HG03064 (cell line): Measurements from ENCODE around the gene MRPL39.

ENCODE experiments used
- ATAC-seq: cut with Tn5 transposase; IDR thresholded peaks from one replicate; pipeline ENCODE4 v1.9.1; 2021; ENCODE audit warnings: low read depth; ENCODE audit not compliant: unreplicated experiment

The MRPL39 gene

GRCh38 chr21:25615880-25616279 lies 8.6 kb upstream of the MRPL39 start:
- no peak for ATAC-seq

DNA sequence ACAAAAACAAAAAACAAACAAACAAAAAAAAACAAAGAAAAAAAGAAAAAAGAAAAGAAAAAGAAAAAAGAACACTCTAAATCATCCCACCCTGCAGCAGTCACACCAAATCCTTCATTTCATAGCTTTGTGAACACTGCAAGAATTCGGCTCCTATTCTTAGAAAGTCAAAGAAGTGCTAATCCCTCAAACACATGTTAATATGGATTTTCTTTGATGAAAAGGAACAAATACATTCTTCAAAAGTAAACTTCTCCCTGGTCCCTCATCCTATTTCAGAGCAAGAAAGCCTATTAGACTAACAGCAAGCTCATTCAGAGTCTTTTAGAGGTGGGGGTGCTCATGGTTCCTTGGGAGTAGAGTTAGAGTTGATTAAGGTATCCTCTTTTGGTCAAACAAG lies 7.2 kb upstream of the MRPL39 start:
- ATAC-seq = no peak

DNA sequence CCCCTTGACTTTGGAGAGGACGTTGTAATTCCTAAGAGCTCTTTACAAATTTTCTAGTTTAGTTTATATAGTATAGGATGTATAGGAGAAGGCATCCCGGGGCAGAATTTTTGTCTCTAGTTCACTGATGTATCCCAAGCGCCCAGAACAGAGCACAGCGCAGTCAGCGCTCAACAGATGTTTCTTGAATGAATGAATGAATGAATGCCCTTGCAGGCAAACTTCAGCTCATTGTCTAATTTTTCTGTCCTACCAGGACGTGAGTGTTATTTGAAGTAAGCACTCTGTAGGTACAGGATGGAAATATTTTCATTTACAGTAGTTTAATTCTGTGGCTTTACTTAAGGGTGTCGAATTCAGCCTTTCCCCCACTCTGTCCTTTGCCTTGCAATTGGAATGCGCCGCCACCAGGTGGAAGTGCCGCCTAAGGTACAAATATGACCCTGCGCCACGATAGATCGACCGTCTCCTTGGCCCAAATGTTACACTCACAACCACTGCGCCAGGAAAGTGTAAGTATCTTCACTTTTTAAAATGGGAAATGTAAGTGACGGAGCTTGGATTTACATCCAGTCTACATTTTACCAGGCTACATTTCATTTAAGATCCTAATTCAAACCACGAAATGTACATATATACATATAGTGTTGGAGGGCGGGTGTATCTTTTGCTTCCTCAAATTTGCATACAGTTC lies 910 bp upstream of the MRPL39 start:
- peak; percentile 66 for ATAC-seq

DNA sequence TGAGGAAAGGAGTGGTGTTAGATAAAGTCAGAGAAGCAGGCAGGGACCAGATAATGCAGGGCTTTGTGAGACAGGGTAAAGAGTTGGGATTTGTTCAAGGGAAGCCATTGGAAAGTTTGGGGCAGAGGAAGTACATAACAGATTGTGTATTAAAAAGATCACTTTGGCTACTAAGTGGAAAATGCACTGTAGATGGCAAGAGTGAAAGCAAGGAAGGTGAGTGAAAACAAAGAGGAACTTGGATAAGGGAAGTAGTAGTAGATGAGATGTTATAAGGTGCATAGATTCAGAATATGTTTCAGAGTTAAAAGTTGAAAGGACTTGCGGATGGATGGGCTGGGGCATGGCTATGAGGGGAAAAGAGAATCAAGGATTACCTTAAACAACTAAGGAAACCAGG lies 17.4 kb downstream of the MRPL39 start:
- no peak for ATAC-seq

- no peak for ATAC-seq
These were observed 20.5 kb downstream of the MRPL39 start for GRCh38 chr21:25586791-25587190.

DNA sequence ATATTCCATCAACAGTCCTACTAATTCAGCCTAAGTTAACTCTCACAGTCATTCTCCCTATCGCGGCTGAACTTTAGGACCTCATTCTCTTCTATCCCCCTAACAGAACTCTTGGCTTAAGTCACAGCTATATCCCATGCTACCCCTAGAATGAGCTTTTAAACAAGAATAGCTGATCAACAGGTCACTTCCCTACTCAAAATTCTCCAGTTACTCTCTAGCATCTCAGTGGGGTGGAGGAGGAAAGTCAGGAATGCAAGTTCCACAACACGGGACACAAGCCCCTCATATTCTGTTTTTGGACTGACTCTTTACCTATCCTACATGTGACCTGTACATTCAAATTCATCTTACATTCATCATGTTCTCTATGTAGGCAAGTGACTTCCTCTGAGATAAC lies 21.0 kb downstream of the MRPL39 start:
- no peak for ATAC-seq

GRCh38 chr21:25584833-25585676 lies 22.2 kb downstream of the MRPL39 start:
- ATAC-seq = no peak

DNA sequence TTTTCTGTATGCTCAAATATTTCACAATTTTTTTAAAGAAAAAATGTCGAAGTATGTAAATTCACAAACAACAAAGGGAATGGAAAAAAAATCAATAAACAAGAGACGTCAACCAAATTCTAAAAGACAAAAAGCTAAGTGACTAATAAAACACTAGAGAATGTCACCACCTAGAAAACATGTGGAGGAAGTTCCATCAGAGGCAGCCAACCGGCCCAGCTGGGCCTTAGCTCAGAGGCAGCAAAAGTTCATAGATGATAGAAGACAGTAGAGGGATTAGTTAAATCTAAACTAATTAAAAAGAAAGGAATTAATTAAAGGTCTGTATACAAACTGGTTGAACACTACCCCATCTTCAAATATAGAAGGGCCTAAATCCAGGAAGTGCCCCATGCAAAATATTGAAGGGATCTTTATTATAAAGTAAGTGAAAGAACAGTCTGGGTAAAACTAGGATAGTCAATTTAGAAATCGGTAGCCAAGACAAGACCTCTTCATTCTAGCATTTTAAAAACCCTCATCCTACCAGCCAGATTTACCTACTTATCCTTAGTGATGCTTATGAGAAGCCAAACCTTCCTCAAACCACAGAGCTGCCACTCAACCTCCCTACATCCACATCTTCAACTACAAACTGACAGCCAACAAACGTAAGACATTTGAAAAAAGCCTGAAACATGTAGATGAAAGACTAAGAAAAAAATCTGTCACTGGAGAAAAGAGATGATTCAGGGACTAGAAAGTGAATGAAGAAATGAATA lies 23.7 kb downstream of the MRPL39 start:
- ATAC-seq = no peak

- ATAC-seq = no peak
These were observed 24.4 kb downstream of the MRPL39 start for GRCh38 chr21:25582888-25583287.

- no peak for ATAC-seq
These were observed 25.0 kb downstream of the MRPL39 start for GRCh38 chr21:25582164-25582790.

GRCh38 chr21:25581582-25581981 lies 25.7 kb downstream of the MRPL39 start:
- no peak for ATAC-seq

GRCh38 chr21:25580912-25581260 lies 26.4 kb downstream of the MRPL39 start:
- no peak for ATAC-seq

GRCh38 chr21:25579226-25580013 lies 27.9 kb downstream of the MRPL39 start:
- no peak for ATAC-seq

- no peak for ATAC-seq
These were observed 29.0 kb downstream of the MRPL39 start for GRCh38 chr21:25578056-25578961.

- ATAC-seq = no peak
These were observed 29.7 kb downstream of the MRPL39 start for GRCh38 chr21:25577424-25578055.

DNA sequence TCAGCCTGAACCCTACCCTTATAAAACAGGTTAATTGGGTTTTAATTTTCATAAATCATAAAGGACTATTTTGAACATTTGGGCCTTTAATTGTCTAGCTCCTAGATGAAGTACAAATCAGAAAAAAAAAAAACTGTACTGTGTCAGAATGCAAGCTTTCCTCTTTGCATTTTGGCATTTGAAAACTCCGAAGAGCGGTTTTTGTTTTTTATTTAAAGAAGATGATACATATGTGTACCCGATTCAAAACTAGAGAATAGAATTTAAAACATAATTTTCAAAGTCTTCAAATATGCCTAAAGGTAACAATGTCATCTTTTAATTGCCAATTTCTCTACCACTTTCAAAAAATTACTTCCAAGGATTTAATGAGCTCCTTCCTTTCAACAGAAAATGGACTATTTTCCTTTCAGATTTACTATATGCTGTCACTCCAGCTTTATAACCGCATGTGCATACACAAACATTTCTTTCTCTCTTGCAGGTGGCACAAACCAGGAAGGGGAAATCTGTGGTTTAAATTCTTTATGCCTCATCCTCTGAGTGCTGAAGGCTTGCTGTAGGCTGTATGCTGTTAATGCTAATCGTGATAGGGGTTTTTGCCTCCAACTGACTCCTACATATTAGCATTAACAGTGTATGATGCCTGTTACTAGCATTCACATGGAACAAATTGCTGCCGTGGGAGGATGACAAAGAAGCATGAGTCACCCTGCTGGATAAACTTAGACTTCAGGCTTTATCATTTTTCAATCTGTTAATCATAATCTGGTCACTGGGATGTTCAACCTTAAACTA lies 33.7 kb downstream of the MRPL39 start:
- ATAC-seq = no peak

GRCh38 chr21:25572861-25573310 lies 34.4 kb downstream of the MRPL39 start:
- ATAC-seq = peak; percentile 40

- no peak for ATAC-seq
These were observed 35.6 kb downstream of the MRPL39 start for GRCh38 chr21:25571726-25572121.
